ENCODE measurements around the gene CD300A. TPM values are rescaled to one million over a fixed set of nuclear protein-coding genes. Genes with fewer than 3 reads are reported as not detected.

CD300A gene
- total RNA-seq, 1 experiment from 2014 or later = 0.45 TPM

GRCh38 chr17:74466828-74467184 lies 372 bp downstream of the CD300A start:
- CTCF ChIA-PET = no interaction called here
- BruUV-seq (replicated peaks) = no TSS peak

GRCh38 chr17:74467221-74467951 lies 952 bp downstream of the CD300A start:
- no TSS peak for BruUV-seq (replicated peaks)
- CTCF ChIA-PET = no interaction called here
- no peak for TF ChIP-seq CTCF (IDR thresholded peaks at IDR 0.05; ENCODE audit: unreplicated experiment)
- H3K9me3 Mint-ChIP-seq (ENCODE audit: low read depth, unreplicated experiment) = no peaks in the 10 kb centered on the region
- H3K36me3 Mint-ChIP-seq (ENCODE audit: insufficient read depth, unreplicated experiment) = no peaks in the 10 kb centered on the region
- no peak overlapping the region for H3K27ac Mint-ChIP-seq (ENCODE audit: unreplicated experiment)
- intact Hi-C loops (cut with micrococcal nuclease; ENCODE audit: unreplicated experiment) = no loop called here
- no peak for DNase-seq
- no peak overlapping the region for H3K4me3 Mint-ChIP-seq (ENCODE audit: low read depth, unreplicated experiment)
- no peaks in the 10 kb centered on the region for H3K4me1 Mint-ChIP-seq (ENCODE audit: low read depth, unreplicated experiment)
- H3K27me3 Mint-ChIP-seq (ENCODE audit: unreplicated experiment) = peaks cover 28% of the 10 kb centered on the region

More at GRCh38 chr17:74466828-74467184, 372 bp downstream of the CD300A start:
- H3K27ac Mint-ChIP-seq (ENCODE audit: unreplicated experiment) = no peak overlapping the region
- intact Hi-C loops (cut with micrococcal nuclease; ENCODE audit: unreplicated experiment) = no loop called here
- no peaks in the 10 kb centered on the region for H3K4me1 Mint-ChIP-seq (ENCODE audit: low read depth, unreplicated experiment)
- no peak for DNase-seq
- no peak for TF ChIP-seq CTCF (IDR thresholded peaks at IDR 0.05; ENCODE audit: unreplicated experiment)
- H3K9me3 Mint-ChIP-seq (ENCODE audit: low read depth, unreplicated experiment) = no peaks in the 10 kb centered on the region
- no peak overlapping the region for H3K4me3 Mint-ChIP-seq (ENCODE audit: low read depth, unreplicated experiment)
- no peaks in the 10 kb centered on the region for H3K36me3 Mint-ChIP-seq (ENCODE audit: insufficient read depth, unreplicated experiment)
- H3K27me3 Mint-ChIP-seq (ENCODE audit: unreplicated experiment) = peaks cover 25% of the 10 kb centered on the region

GRCh38 chr17:74471341-74471740 lies 4.9 kb downstream of the CD300A start:
- Mint-ChIP-seq H3K36me3 (ENCODE audit: insufficient read depth, unreplicated experiment) (no peaks in the 10 kb centered on the region), H3K27ac (ENCODE audit: unreplicated experiment) (no peak overlapping the region), H3K4me3 (ENCODE audit: low read depth, unreplicated experiment) (no peak overlapping the region), H3K27me3 (ENCODE audit: unreplicated experiment) (peaks cover 65% of the 10 kb centered on the region), H3K4me1 (ENCODE audit: low read depth, unreplicated experiment) (no peaks in the 10 kb centered on the region), H3K9me3 (ENCODE audit: low read depth, unreplicated experiment) (peaks cover 3% of the 10 kb centered on the region)
- no peak for TF ChIP-seq CTCF (IDR thresholded peaks at IDR 0.05; ENCODE audit: unreplicated experiment)
- no TSS peak for BruUV-seq (replicated peaks)
- CTCF ChIA-PET = interaction anchor here (0.7 kb wide), 1 partner anchor 165 kb away, joined by 3 read pairs; no protein-coding TSS in a partner anchor
- no peak for DNase-seq
- intact Hi-C loops (cut with micrococcal nuclease; ENCODE audit: unreplicated experiment) = no loop called here

- DNase-seq = no peak
- no peak overlapping the region for H3K27ac Mint-ChIP-seq (ENCODE audit: unreplicated experiment)
- no peaks in the 10 kb centered on the region for H3K4me1 Mint-ChIP-seq (ENCODE audit: low read depth, unreplicated experiment)
- CTCF ChIA-PET = no interaction called here
- peaks cover 80% of the 10 kb centered on the region for H3K27me3 Mint-ChIP-seq (ENCODE audit: unreplicated experiment)
- H3K4me3 Mint-ChIP-seq (ENCODE audit: low read depth, unreplicated experiment) = no peak overlapping the region
- H3K36me3 Mint-ChIP-seq (ENCODE audit: insufficient read depth, unreplicated experiment) = no peaks in the 10 kb centered on the region
- intact Hi-C loops (cut with micrococcal nuclease; ENCODE audit: unreplicated experiment) = no loop called here
- H3K9me3 Mint-ChIP-seq (ENCODE audit: low read depth, unreplicated experiment) = peaks cover 3% of the 10 kb centered on the region
- TF ChIP-seq CTCF (IDR thresholded peaks at IDR 0.05; ENCODE audit: unreplicated experiment) = no peak
- BruUV-seq (replicated peaks) = no TSS peak
These were observed 6.5 kb downstream of the CD300A start for GRCh38 chr17:74472890-74473289.
